ENCODE data around the gene ADAMTS10.
"Not testable (repeated sequence)": the region's sequence is repeated elsewhere in the genome, so short reads cannot be mapped to it uniquely, and the experiment has no call there.

ADAMTS10 gene

DNA sequence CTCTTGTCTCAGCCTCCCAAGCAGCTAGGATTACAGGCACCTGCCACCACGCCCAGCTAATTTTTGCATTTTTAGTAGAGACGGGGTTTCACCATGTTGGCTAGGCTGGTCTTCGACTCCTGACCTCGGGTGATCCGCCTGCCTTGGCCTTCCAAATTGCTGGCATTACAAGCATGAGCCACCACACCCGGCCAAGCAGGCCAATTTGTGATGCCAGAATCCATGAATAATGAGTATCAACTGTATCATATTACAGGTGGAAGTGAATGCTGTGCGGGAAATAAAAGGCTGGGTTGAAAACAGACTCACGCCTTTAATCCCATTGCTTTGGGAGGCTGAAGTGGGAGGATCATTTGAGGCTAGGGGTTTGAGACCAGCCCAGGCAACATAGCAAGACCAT lies 16.3 kb upstream of the ADAMTS10 start:
- no peak for DNase-seq (ENCODE audit: low read depth)

DNA sequence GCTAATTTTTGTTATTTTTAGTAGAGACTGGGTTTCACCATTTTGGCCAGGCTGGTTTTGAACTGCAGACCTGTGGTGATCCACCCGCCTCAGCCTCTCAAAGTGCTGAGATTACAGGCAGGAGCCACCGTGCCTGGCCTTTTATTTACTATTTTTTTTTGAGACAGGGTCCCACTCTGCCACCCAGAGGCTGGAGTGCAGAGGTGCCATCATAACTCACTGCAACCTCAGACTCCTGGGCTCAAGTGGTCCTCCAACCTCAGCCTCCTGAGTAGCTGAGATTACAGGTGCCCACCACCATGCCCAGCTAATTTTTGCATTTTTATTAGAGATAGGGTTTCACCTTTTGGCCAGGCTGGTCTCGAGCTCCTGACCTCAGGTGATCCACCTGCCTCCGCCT lies 12.4 kb upstream of the ADAMTS10 start:
- DNase-seq (ENCODE audit: low read depth), result not testable (repeated sequence)

DNA sequence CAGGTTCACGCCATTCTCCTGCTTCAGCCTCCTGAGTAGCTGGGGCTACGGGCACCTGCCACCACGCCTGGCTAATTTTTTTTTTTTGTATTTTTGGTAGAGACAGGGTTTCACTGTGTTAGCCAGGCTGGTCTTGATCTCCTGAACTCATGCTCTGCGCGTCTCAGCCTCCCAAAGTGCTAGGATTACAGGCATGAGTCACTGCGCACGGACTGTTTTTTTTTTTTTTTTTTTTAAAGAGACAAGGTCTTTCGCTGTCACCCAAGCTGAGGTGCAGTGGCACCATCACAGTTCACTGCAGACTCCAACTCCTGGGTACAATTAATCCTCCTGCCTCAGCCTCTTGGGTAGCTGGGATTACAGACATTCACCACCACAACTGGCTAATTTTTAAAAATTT lies 8.2 kb upstream of the ADAMTS10 start:
- DNase-seq (ENCODE audit: low read depth), result no peak

DNA sequence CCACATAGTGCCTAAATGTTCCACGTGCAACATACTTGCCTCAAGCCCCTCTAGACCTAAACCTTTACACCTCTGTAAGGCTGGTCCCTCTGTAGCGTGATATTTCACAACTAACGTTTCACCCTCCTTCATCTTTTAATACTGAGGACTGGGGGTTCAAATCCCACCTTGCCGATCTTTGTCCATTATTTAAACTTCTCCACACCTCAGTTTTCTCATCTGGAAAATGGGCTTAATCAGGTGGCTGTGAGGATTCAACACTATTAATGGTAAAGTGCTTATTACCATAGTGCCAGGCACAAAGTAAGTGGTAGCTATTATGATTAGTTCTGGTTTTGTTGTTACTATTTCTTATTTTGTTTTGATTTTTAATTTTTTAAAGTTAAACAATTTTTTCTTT lies 7.5 kb upstream of the ADAMTS10 start:
- DNase-seq (ENCODE audit: low read depth), result no peak

DNA sequence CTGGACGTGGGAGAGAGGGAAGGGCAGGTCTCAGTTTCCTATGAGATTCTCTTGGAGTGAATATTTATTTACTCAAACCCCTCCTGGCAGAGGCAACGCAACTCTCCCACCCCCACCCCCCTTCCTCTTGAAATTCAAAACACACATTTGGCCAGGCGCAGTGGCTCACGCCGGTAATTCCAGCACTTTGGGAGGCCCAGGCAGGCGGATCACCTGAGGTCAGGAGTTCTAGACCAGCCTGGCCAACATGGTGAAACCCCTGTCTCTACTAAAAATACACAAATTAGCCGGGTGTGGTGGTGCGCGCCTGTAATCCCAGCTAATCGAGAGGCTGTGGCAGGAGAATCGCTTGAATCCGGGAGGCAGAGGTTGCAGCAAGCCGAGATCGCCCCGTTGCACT lies 6.8 kb upstream of the ADAMTS10 start:
- not testable (repeated sequence) for DNase-seq (ENCODE audit: low read depth)

DNA sequence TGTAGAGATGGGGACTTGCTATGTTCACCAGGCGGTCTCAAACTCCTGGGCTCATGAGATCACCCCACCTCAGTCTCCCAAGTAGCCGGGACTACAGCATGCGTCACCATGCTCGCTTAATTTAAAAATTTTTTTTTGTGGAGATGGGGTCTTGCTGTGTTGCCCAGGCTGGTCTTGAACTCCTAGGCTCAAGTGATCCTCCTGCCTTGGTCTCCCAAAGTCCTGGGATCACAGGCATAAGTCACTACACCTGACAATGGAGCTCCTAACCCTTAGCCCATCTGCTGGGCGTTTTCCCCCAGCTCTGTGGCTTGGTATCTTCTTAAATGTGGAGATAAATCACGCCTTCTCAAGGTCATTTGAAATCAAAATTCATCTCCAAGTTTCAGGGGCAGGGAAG lies 6.3 kb upstream of the ADAMTS10 start:
- no peak for DNase-seq (ENCODE audit: low read depth)

DNA sequence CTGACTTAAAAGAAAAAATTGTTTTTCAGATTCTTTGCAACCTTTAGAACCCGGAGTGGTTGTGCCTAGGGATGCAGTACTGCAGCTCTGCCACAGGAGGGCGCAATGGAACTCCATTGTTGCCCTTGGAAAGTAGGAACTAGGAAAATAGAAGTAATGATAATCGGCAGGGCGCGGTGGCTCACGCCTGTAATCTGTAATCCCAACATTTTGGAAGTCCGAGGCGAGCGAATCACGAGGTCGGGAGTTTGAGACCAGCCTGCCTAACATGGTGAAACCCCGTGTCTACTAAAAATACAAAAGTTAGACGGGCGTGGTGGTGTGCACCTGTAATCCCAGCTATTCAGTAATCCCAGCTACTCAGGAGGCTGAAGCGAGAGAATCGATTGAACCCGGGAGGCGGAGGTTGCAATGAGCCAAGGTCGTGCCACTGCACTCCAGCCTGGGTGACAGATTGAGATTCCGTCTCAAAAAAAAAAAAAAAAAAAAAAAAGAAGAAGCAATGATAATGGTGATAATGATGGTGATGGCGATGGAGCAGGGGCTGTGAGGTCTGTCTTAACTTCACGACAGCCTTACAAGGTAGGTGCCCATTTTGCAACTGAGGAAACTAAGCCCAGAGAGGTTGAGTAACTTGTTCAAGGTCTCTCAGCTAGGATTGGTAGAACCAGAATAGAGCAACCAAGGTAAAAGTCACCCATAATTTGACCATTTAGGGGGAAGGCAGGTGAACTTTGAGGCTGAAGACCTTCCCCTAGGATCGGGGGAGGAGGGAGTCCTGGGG lies 5.5 kb upstream of the ADAMTS10 start:
- peak; percentile 25 for DNase-seq (ENCODE audit: low read depth)

DNA sequence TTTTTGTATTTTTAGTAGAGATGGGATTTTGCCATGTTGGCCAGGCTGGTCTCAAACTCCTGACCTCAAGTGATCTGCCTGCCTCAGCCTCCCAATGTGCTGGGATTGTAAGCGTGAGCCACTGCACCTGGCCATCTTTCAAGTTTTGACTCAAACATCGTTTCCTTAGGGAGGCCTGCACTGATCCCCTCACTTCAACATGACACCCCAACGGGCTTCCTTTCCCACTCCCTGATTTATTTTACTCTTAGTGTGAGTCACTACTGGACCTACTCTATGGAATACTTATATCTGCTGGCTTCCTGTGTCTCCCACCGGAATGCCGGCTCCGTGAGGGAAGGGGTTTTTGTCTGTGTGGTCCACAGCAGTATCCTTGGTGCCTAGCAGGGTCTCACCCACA lies 4.5 kb upstream of the ADAMTS10 start:
- no peak for DNase-seq (ENCODE audit: low read depth)

DNA sequence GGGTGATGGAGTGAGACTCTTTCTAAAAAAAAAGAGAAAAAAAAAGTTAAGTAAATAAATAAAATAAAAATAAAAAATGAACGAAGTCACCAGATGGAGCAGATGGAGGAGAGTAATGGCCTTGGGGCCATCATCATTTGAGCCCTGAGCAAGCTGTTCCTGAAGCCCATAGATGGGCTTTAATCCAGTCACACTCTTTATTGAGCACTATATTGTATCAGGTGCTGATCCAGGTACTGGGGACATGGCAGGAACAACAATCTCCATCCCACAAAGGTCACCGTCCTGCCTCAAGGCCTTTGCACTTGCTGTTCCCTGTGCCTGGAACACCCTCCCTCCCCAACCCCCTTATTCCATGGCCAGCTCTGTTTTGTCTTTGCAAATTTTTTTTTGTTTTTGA lies 3.9 kb upstream of the ADAMTS10 start:
- no peak for DNase-seq (ENCODE audit: low read depth)

DNA sequence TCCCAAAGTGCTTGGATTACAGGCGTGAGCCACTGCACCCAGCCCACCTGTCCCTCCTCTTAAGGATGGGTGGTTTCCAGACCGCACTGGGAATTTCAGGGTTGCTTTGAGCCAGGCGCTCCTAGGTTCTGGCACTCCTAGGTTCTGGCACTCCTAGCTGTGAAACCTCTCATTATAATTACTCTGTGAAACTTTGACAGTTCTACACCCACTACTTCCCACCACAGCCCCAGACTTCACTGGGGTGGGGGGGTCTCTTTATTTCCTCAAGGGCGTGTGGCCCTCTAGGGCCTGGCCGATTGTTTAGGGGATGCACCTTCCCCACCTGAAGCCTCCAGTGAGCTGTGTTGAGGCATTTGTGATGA lies 2.3 kb upstream of the ADAMTS10 start:
- no peak for DNase-seq (ENCODE audit: low read depth)

DNA sequence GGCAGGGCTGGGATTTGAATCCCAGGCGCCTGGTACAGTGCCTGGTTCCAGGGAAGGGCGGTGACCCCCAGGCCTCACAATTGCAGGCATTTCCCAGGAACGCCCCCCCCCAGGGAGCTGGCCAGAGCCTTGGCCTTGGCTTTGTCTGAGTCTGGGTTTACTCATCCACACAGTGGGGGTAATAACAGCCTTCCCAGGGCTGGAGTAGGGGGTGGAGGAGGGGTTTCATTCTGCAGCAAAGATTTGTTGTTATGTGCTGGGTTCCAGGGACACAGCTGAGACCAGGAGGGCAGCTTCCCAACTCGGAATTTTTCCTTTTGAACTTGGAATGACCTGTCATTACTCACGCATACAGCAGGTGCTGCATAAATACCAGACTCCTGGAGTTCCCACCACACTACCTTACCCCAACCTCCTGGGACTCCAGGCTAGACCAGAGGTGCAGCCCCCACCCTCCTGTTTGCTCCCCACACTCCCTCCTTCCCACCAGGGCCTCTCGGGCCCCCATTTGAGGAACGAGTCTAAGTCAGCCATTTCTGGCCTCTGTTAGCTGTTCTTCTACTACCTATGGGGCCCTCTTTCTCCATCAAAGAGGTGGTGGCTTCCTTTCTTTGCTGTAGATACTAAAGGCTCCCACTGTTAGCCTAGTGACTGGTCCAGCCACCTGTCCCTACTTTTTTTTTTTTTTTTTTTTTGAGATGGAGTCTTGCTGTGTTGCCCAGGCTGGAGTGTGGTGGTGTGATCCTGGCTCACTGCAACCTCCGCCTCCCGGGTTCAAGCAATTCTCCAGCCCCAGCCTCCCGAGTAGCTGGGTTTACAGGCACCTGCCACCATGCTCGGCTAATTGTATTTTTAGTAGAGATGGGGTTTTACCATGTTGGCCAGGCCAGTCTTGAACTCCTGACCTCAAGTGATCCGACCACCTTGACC lies 1.6 kb upstream of the ADAMTS10 start:
- DNase-seq (ENCODE audit: low read depth), result no peak

DNA sequence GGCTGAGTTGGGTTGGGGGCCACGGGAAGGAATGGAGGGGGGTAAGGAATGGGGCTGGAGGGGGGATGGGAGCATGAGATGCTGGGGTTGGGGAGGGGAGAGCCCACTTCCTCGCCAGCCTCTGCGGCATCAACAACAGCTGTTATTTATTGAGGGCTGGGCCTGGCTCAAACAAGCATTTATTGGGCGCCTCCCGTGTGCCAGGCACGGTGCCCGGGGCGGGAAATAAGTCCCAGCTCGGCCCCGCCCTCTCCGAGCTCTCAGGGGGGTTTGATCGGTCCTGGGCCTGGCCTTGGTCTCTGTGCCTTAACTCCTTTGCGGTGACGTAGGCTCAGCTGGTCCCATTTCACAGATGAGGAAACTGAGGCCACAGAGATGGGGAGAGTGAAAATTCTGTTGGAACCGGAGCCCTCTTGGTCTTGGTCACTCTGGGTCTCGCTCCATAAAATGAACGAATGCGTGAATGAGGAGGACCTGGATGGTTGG lies 919 bp upstream of the ADAMTS10 start:
- no peak for DNase-seq (ENCODE audit: low read depth)

DNA sequence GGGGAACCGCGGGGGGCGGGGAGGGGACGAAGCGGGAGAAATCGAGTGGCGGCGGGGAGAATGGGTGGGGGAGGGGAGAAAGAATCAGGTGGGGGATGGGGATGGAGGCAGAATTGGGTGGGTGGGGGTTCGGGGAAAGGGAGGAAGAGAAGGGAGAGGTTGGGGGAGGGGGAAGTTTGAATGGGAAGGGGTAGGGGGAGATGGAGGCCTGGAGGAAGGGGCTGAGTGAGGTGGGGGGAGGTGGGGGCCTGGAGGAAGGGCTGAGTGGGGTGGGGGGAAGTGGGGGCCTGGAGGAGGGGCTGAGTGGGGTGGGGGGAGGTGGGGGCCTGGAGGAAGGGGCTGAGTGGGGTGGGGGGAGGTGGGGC lies 403 bp upstream of the ADAMTS10 start:
- DNase-seq (ENCODE audit: low read depth), result no peak

DNA sequence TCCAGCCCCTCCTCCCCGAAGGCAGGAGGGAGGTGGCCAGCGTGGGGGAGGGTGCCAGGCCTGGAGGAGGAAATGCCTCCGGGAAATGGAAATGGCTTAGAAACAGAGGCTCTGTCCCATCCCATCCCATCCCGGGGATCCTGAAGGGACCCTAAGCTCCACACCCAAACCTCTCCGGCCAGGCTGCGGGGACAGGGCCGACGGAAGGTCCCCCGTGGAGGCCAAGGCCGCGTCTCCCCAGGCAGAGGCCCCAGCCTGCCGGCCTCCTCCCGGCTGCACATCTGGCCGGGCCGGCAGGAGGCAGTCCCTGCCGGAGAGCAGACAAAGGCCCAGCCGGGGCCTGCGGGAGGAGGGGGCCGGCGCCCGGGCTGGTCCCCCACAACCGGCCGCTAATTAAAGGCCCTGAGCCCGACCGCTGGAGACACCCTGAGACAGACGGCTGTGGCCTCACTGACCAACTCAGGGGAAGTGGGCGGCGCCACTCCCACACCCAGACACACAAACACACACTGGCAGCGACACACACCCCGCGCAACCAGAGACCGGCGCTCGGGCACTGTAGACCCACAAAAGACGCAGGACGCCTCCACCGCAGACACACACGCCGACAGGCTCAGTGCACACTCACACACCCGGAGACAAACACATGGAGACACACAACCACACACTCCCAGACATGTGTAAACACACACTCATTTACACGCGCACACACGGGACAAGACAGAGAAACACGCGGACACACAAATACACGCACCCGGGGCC lies 1.1 kb downstream of the ADAMTS10 start:
- no peak for DNase-seq (ENCODE audit: low read depth)

DNA sequence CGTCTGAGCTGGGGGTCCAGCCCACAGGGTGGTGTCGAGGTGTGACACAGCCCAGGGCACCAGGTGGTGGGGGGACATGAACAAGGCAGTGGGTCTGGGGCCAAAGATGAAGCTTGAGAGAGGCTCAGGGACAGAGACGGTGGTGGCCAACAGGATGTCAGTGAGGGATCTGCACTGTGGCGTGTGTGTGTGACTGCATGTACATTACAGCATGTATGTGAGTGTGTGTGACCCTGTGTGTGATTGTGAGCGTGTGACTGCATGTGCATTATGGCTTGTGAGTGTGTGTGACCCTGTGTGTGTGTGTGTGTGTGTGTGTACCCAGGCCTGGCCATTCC lies 1.6 kb downstream of the ADAMTS10 start:
- DNase-seq (ENCODE audit: low read depth), result no peak

DNA sequence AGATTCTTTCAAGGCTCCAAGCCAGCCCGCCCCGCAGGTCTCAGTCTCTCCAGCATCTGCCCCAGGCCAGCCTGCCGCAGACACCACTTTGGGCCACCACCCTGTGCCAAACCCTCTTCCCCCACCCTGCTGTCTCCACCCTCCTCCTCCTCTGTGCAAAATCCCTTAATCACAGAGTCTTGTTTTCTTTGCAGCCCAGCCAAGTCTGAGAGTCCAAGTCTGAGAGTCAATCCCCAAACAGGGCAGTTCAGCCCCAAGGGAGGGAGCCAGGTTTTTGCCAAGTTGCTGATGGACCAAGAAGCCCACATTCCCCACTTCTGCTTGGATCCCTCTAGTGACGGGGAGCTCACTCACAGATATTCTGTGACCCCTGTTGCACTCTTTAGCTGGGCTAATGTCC lies 3.1 kb downstream of the ADAMTS10 start:
- DNase-seq (ENCODE audit: low read depth), result no peak

DNA sequence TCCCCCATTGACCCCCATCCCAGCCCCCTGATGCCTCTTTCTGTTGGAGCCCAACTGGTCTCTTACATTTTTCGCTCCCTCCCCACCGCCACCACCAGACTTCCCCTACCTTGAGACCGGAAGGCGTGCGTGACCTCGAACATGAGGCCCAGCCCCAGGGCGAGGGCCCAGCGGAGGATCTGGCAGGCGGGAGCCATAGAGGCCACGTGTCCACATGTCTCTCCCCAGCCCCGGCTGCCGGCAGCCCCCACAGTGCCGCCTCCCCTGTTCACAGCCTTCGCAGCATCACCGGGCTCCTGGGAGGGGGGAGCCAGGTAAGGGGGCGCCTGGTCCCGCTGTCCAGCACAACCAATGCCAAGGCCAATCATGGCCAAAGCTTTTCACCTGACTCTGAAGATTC lies 5.0 kb downstream of the ADAMTS10 start:
- DNase-seq (ENCODE audit: low read depth), result no peak

DNA sequence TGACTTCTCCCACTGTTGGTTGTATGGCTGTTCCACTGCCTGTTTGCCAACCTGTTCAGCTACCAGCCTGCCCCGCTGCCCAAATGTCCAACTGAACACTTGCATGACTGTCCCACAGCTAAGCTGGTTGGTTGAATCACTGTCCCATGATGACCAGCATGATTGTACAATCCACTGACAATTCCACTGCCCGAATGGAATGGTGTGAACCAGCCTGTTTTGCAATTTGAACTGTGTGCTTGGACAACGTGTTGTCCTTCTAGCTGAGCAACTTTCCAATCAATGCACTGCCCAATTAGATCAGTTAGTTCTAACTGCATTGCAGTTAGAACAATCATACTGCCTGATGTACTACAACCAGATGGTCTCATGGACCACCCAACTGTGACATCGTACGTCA lies 8.7 kb downstream of the ADAMTS10 start:
- no peak for DNase-seq (ENCODE audit: low read depth)

DNA sequence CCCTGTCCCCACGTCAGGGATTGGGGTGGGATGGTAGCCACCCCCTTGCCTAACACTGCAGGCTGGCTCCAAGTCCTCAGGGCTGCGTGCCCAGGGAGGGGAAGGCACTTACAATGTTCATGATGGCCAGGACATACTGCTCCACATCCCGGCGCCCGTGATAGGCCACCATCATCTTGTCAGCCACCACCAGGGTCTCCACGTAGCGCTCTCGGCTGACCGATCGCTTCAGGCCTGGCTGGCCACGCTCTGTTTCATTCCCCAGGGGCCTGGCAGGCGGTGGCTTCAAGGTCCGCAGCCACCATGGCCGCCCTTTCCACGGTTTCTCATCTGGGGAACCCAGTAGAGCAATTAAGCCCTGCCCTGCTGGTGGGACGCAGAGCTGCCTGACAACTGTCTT lies 9.7 kb downstream of the ADAMTS10 start:
- no peak for DNase-seq (ENCODE audit: low read depth)

DNA sequence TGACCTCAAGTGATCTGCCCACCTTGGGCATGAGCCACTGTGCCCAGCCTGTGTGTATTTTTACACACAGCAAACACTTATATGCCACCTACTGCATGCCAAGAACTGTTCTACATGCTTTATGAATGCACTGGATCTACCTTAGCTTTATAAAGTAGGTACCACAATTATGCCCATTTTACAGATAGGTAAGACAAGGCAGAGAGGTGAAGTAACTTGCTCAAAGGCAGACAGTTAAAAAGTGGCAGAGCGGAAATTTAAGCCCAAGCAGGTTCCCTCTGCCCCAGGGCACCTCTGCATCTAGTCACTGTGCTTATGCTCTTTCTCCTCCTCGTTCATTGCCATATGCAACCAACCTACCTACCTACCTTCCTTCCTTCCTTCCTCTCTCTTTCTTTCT lies 10.5 kb downstream of the ADAMTS10 start:
- DNase-seq (ENCODE audit: low read depth), result no peak

DNA sequence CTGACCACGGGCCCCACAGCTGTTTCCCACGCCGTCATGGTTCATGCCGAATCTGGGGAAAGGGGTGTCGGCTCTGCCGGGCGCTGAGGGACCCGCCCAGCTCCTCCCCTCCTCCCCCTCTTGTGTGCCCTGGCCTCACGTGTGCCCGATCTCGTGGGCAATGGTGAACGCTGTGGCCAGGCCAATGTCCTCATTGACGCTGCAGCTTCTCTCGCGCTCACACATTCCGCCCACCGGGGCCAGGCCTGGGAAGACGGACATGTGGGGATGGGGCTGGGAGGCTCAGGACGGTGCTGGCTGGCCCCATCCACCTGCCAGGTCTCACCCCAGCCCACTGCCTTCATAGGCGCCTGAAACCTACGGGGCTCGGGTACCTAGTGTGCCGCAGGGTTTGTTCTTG lies 14.3 kb downstream of the ADAMTS10 start:
- DNase-seq (ENCODE audit: low read depth), result no peak

DNA sequence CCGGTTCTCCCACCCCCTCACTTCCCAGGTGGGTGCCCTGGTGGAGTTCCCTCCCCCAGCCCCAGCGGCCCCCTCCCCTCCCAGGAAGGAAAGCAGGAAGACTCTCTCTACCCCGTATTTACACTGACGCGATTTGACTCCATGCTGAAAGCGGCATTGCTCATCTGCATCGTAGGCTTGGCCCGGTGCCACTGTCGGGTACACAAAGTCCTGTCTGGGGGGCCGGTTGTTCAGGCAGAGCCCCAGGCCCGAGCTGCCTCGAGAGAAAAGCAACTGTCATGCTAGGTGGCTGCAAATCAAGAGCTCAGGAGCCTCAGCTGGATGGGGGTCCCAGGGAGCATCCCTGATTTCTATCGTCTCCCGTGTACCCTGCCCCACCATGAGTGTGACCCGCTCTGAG lies 14.9 kb downstream of the ADAMTS10 start:
- DNase-seq (ENCODE audit: low read depth), result no peak

DNA sequence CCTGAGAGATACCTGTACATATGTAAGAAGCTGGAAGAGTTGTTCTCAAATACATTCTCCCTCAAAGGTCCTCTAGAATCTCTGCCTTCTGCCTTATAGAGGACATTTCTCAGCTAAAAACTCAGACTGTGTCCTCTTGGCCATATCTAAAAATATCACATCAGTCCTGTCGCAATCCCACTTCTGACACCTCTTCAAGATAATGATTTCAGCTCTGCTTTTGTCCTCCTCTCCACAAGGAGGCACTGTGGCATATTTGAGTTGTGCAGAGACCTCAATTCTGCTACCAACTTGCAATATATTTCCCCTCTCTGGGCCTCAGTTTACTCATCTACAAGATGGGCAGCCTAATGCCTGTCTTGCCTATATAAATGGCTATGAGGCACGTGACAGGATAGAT lies 16.6 kb downstream of the ADAMTS10 start:
- no peak for DNase-seq (ENCODE audit: low read depth)

Data from stimulated activated CD8-positive, alpha-beta memory T cell treated with anti-CD3 and anti-CD28 coated beads, Interleukin-15, amount 100 ng/mL, for 24 hours (primary cell).